ENCODE results near the gene CD70. TPM values are rescaled to one million over a fixed set of nuclear protein-coding genes. Genes with fewer than 3 reads are reported as not detected.
"Not testable (repeated sequence)": the region's sequence is repeated elsewhere in the genome, so short reads cannot be mapped to it uniquely, and the experiment has no call there.

The CD70 gene
- total RNA-seq, 2 experiments from 2014 or later = 3.3 to 3.6 TPM

DNA sequence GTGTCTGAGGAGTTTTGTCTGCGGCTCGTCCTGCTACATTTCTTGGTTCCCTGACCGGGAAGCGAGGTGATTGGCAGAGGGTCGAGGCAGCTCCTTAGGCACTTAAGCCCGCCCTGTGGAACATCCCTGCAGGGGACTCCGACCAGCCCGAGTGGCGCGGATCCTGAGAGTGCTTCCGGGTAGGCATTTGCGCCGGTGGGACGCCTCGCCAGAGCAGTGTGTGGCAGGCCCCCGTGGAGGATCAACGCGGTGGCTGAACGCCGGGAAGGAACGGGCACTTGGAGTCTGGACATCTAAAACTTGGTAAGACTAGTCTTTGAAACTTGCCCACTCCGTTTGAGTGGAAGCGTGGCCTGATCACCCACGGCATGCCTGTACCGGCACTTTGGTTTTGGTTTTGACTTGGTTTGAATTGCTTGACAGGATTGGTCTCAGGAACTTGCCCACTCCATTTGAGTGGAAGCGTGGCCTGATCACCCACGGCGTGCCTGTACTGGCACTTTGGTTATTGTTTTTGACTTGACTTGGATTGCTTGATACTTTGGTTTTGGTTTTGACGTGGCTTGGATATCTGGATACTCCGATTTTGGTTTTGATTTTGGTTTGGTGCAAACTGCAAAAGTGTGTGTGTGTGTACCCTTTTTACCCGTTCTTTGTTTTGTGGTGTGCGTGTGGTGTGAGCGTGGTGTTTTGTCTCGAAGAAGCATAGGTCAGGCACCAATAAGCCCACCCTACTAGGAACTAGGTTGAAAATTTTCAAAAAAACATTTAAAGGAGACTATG lies 6.7 kb upstream of the CD70 start:
- H3K9me3 Mint-ChIP-seq (ENCODE audit: low read depth); H3K4me3 Mint-ChIP-seq; ATAC-seq; DNase-seq; CTCF ChIA-PET; H3K36me3 Mint-ChIP-seq (ENCODE audit: low read depth); POLR2A ChIA-PET: not testable (repeated sequence)
- Mint-ChIP-seq H3K4me1 (peaks cover 41% of the 10 kb centered on the region), H3K27ac (peak overlapping the region; percentile 19), H3K27me3 (peaks cover 15% of the 10 kb centered on the region)
- intact Hi-C loops (cut with DNase I, micrococcal nuclease) = loop anchor here in 1 of 2 experiments (1.0 kb wide), 1 partner anchor 19 kb away; no protein-coding TSS in a partner anchor

- CTCF ChIA-PET = interaction anchor here (1.4 kb wide), 1 partner anchor 80 kb away, joined by 4 read pairs; no protein-coding TSS in a partner anchor
- intact Hi-C loops (cut with DNase I, micrococcal nuclease) = no loop called here
- Mint-ChIP-seq H3K4me3 (no peak overlapping the region), H3K4me1 (peaks cover 48% of the 10 kb centered on the region), H3K27me3 (peaks cover 19% of the 10 kb centered on the region), H3K9me3 (ENCODE audit: low read depth) (no peaks in the 10 kb centered on the region), H3K27ac (no peak overlapping the region), H3K36me3 (ENCODE audit: low read depth) (no peaks in the 10 kb centered on the region)
- POLR2A ChIA-PET = no interaction called here
- ATAC-seq (no peak), DNase-seq (no peak)
Measured at GRCh38 chr19:6596621-6597020, 5.7 kb upstream of the CD70 start.

DNA sequence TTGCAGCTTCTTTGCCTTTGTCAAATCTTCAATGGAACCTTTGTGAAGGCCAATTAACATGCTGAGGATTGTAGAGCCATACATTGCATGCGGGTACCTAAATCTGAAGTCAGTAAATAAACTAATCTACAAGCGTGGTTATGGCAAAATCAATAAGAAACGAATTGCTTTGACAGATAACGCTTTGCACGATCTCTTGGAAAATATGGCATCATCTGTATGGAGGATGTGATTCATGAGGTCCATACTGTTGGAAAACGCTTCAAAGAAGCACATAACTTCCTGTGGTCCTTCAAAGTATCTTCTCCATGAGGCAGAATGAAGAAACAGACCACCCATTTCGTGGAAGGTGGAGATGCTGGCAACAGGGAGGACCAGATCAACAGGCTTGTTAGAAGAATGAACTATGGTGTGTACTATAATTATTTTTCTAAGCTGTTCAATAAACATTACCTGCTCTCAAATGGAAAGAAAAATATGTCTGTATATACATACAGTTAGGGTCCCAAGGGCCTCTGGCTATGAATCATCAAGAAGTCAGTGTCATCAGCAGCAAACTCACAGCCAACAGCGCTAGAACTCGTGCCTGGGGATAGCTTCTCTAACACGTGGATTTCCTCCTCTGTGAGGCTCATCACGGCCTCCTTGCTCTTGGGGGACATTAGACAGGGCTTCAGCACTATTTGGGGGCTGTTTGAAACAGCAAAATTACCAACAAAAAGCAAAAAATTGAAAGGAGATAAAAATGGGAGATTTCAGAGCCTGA lies 2.9 kb upstream of the CD70 start:
- ATAC-seq = no peak
- no peak overlapping the region for H3K27ac Mint-ChIP-seq

DNA sequence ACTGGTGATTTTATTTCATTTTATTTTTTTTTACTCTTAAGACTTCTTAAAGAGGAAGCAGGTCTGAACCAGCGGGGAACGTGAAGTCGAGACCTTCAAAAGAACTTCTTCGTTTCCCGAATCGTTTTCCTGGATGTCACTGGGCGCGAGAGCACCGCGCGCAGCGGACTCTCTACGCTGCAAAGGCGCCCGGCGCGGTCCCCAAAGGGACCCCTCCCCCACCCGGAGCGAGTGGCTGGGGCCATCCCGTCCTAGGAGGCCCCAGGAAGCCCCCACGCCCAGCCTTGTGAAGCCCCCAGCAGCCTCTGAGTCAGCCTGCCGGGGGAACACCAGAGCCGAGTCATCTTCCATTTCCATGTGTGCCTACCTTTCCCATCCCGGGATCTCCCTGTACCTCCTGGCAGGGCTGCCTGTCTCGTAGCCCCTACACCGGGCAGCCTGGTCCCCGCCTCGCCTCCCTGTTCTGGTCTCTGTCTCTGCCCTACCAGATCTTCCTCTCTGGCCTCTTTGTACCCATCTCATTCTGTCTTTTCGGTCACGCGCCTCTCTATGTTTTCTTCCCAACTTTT lies 608 bp downstream of the CD70 start:
- peak; percentile 47 for DNase-seq
- H3K9me3 Mint-ChIP-seq (ENCODE audit: low read depth) = no peaks in the 10 kb centered on the region
- ATAC-seq = peak; percentile 7
- H3K27me3 Mint-ChIP-seq = peaks cover 68% of the 10 kb centered on the region
- no peaks in the 10 kb centered on the region for H3K36me3 Mint-ChIP-seq (ENCODE audit: low read depth)
- ChIA-PET POLR2A (interaction anchor here (0.7 kb wide), 1 partner anchor 25 kb away, joined by 3 read pairs; no protein-coding TSS in a partner anchor), CTCF (no interaction called here)
- H3K4me1 Mint-ChIP-seq = peaks cover 61% of the 10 kb centered on the region
- peak overlapping the region; percentile 67 for H3K4me3 Mint-ChIP-seq
- intact Hi-C loops (cut with DNase I, micrococcal nuclease) = loop anchor here (2.0 to 5.0 kb wide), 2 partner anchors 33 to 74 kb away; no protein-coding TSS in a partner anchor
- H3K27ac Mint-ChIP-seq = no peak overlapping the region

More for the DNA sequence above, 2.9 kb upstream of the CD70 start:
- ChIA-PET POLR2A (no interaction called here), CTCF (interaction anchor here (1.4 kb wide), 1 partner anchor 37 kb away, joined by 3 read pairs; no protein-coding TSS in a partner anchor)
- DNase-seq = peak; percentile 23
- intact Hi-C loops (cut with DNase I, micrococcal nuclease) = loop anchor here in 1 of 2 experiments (5.0 kb wide), 1 partner anchor 37 kb away; no protein-coding TSS in a partner anchor
- Mint-ChIP-seq H3K27me3 (peaks cover 41% of the 10 kb centered on the region), H3K4me1 (peaks cover 56% of the 10 kb centered on the region), H3K9me3 (ENCODE audit: low read depth) (no peaks in the 10 kb centered on the region), H3K4me3 (no peak overlapping the region), H3K36me3 (ENCODE audit: low read depth) (no peaks in the 10 kb centered on the region)

DNA sequence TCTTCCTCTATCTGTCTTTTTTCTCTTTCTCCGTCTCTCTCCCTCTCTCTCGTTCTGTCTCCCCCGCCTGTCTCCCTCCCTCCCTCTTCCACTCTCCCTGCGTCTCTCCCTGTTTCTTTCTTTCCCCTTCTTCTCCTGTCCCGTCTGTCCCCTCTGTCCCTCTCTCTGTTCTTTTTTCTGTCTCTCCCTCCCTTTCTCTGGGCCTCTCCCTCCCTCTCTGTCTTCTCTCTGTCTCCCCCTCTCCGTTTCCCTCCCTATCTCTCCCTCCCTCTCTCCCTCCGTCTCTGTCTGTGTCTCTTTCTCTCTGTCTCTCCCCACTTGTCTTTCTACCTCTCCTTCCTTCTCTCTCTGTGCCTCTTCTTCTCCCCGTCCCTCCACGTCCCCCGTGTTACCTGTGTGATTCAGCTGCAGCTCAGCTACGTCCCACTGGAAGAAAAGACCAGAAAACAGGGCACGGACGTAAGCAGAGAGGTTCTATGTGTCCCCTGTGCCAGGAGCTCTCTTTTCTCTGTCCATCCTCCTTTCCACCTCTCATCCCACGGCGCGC lies 1.2 kb downstream of the CD70 start:
- no peak for DNase-seq
- H3K27me3 Mint-ChIP-seq = peaks cover 73% of the 10 kb centered on the region
- H3K4me1 Mint-ChIP-seq = peaks cover 59% of the 10 kb centered on the region
- H3K27ac Mint-ChIP-seq = no peak overlapping the region
- intact Hi-C loops (cut with DNase I, micrococcal nuclease) = loop anchor here (2.0 to 5.0 kb wide), 2 partner anchors 32 to 73 kb away; no protein-coding TSS in a partner anchor
- ChIA-PET CTCF (no interaction called here), POLR2A (interaction anchor here (0.7 kb wide), 1 partner anchor 26 kb away, joined by 3 read pairs; no protein-coding TSS in a partner anchor)
- ATAC-seq = no peak
- no peaks in the 10 kb centered on the region for H3K36me3 Mint-ChIP-seq (ENCODE audit: low read depth)
- H3K4me3 Mint-ChIP-seq = peak overlapping the region; percentile 67
- no peaks in the 10 kb centered on the region for H3K9me3 Mint-ChIP-seq (ENCODE audit: low read depth)

DNA sequence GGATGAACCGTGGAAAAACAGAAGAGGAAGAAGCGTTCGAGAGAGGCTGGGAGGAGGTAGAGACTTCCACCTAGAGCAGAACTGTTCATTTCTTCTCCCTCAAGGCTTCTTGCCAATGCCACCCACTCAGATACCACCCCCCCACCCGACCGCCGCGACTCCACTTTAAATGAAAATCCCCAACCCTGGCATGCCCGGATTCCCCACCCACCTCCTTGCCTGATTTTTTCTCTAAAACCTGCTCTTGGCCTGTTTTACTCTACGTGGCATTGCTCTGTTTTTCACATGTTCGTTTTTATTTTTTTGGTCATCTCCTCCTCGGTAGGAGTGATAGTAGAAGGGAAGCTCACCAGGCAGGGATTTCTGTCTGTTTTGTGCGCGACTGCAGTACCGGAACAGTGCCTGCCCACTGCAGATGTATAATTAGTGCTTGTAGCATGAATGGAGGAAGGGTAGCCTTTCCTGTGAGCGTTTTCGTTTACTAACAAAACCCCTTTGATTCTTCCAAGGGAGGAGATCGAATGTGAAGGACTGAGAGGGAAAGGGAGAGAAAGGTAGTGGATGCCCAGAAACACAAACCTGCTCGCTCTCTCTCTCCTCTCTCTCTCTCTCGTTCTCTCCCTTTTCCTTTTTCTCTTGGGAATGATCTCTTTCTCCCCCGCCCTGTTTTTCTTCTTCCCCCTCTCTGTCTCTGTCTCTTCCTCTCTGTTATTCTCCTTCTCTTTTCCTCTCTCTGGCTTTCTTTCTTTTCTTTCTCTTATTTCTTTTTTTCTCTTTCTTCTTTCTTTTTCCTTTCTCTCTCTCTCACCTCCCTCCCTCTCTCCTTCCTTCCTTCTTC lies 2.2 kb downstream of the CD70 start:
- ChIA-PET CTCF (interaction anchor here (0.7 kb wide), 1 partner anchor 113 kb away, joined by 3 read pairs; no protein-coding TSS in a partner anchor), POLR2A (interaction anchor here (0.7 kb wide), 1 partner anchor 53 kb away, joined by 3 read pairs; no protein-coding TSS in a partner anchor)
- Mint-ChIP-seq H3K27ac (no peak overlapping the region), H3K36me3 (ENCODE audit: low read depth) (no peaks in the 10 kb centered on the region), H3K4me1 (peaks cover 55% of the 10 kb centered on the region), H3K9me3 (ENCODE audit: low read depth) (no peaks in the 10 kb centered on the region), H3K27me3 (peaks cover 69% of the 10 kb centered on the region), H3K4me3 (peak overlapping the region; percentile 67)
- intact Hi-C loops (cut with DNase I, micrococcal nuclease) = no loop called here
- DNase-seq (peak; percentile 48), ATAC-seq (no peak)

- CTCF ChIA-PET = interaction anchor here (0.7 to 1.0 kb wide), 2 partner anchors 71 to 112 kb away, joined by 3 to 4 read pairs; no protein-coding TSS in a partner anchor
- peak; percentile 6 for DNase-seq
- H3K27me3 Mint-ChIP-seq = peaks cover 64% of the 10 kb centered on the region
Measured at GRCh38 chr19:6587998-6588507, 2.9 kb downstream of the CD70 start.

DNA sequence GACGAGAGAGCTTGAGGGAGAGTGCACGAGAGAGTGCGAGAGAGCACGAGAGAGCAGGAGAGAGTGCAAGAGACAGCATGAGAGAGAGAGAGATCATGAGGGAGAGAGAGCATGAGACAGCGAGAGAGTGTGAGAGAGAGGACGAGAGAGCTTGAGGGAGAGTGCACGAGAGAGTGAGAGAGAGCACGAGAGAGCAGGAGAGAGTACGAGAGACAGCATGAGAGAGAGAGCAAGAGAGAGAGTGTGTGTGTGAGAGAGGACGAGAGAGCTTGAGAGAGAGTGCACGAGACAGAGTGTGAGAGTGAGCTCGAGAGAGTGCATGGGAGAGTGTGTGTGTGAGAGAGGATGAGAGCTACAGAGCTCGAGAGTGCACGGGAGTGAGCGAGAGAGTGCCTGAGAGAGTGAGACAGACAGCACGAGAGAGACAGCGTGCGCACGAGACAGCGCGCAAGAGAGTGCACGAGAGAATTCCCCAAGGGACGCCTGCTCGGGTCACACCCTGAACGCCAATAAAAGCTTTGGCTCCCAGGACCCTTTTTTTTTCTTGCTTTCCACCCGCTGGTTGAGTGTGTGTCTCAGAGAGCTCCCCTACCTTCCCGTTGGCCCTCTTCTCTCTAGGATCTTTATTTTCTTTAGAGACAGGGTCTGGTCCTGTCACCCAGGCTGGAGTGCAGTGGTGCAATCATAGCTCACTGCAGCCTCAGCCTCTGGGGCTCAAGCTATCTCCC lies 3.7 kb downstream of the CD70 start:
- Mint-ChIP-seq H3K4me1 (peaks cover 44% of the 10 kb centered on the region), H3K36me3 (ENCODE audit: low read depth) (no peaks in the 10 kb centered on the region), H3K9me3 (ENCODE audit: low read depth) (no peaks in the 10 kb centered on the region), H3K27ac (no peak overlapping the region), H3K27me3 (peaks cover 62% of the 10 kb centered on the region), H3K4me3 (peak overlapping the region; percentile 44)
- intact Hi-C loops (cut with DNase I, micrococcal nuclease) = no loop called here
- DNase-seq (peak; percentile 27), ATAC-seq (peak; percentile 24)
- CTCF ChIA-PET = interaction anchor here (0.6 to 1.0 kb wide), 2 partner anchors 70 to 277 kb away, joined by 3 to 4 read pairs; no protein-coding TSS in a partner anchor
- POLR2A ChIA-PET = interaction anchor here (0.6 kb wide), 2 partner anchors 247 to 270 kb away, joined by 3 to 4 read pairs; no protein-coding TSS in a partner anchor

More at GRCh38 chr19:6587998-6588507, 2.9 kb downstream of the CD70 start:
- no peaks in the 10 kb centered on the region for H3K36me3 Mint-ChIP-seq (ENCODE audit: low read depth)
- H3K9me3 Mint-ChIP-seq (ENCODE audit: low read depth) = no peaks in the 10 kb centered on the region
- intact Hi-C loops (cut with DNase I, micrococcal nuclease) = no loop called here
- H3K4me1 Mint-ChIP-seq = peaks cover 49% of the 10 kb centered on the region
- H3K27ac Mint-ChIP-seq = no peak overlapping the region
- POLR2A ChIA-PET = no interaction called here
- no peak overlapping the region for H3K4me3 Mint-ChIP-seq
- ATAC-seq = no peak

DNA sequence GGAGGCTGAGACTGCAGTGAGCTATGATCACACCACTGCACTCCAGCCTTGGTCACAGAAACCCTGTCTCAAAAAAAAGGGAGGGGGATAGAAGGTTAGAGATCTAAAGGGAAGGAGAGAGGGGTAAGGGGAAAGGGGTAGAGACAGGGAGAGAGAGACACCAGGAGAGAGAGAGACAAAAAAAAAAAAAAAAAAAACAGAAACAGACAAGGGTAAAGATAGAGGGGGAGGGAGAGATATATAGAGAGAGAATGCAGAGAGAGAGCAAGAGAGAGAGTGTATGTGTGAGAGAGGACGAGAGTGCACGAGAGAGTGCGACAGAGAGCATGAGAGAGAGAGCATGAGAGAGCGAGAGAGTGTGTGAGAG lies 4.2 kb downstream of the CD70 start:
- DNase-seq = no peak
- POLR2A ChIA-PET = interaction anchor here (0.6 kb wide), 1 partner anchor 247 kb away, joined by 3 read pairs; no protein-coding TSS in a partner anchor
- peaks cover 41% of the 10 kb centered on the region for H3K4me1 Mint-ChIP-seq
- CTCF ChIA-PET = no interaction called here
- no peak for ATAC-seq
- intact Hi-C loops (cut with DNase I, micrococcal nuclease) = no loop called here
- peak overlapping the region; percentile 44 for H3K4me3 Mint-ChIP-seq
- no peaks in the 10 kb centered on the region for H3K9me3 Mint-ChIP-seq (ENCODE audit: low read depth)
- H3K36me3 Mint-ChIP-seq (ENCODE audit: low read depth) = no peaks in the 10 kb centered on the region
- peaks cover 62% of the 10 kb centered on the region for H3K27me3 Mint-ChIP-seq
- H3K27ac Mint-ChIP-seq = no peak overlapping the region

DNA sequence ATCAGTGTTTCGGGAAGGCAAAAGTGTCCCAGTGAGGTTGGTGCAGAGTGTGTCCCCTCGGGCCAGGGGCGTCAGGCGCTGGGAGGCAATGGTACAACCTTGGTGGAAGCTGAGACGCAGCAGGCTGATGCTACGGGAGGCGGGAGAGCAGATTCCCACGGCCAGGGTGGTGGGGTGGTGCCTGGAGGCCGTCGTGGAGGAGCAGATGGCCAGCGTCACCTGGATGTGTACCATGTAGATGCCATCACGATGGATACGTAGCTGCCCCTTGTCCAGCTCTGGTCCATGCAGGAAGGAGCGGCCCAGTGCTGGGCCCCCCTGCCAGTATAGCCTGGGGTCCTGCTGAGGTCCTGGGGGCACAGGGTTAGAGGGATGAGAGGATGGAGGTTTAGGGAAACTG lies 4.9 kb downstream of the CD70 start:
- Mint-ChIP-seq H3K4me1 (peaks cover 37% of the 10 kb centered on the region), H3K27me3 (peaks cover 60% of the 10 kb centered on the region), H3K36me3 (ENCODE audit: low read depth) (no peaks in the 10 kb centered on the region), H3K27ac (no peak overlapping the region), H3K9me3 (ENCODE audit: low read depth) (no peaks in the 10 kb centered on the region), H3K4me3 (no peak overlapping the region)
- DNase-seq = no peak
- intact Hi-C loops (cut with DNase I, micrococcal nuclease) = no loop called here
- no peak for ATAC-seq
- ChIA-PET POLR2A (no interaction called here), CTCF (interaction anchor here (1.2 kb wide), 1 partner anchor 91 kb away, joined by 3 read pairs; no protein-coding TSS in a partner anchor)
